ENCODE results near the gene HDGFL3.
"Not testable (repeated sequence)": the region's sequence is repeated elsewhere in the genome, so short reads cannot be mapped to it uniquely, and the experiment has no call there.

Gene HDGFL3

GRCh38 chr15:83230242-83230641, 22.6 kb upstream of the HDGFL3 start:
- Mint-ChIP-seq H3K27me3 (ENCODE audit: low read depth) (no peaks in the 10 kb centered on the region), H3K4me3 (no peak overlapping the region), H3K36me3 (ENCODE audit: low read depth) (peaks cover 5% of the 10 kb centered on the region), H3K4me1 (no peaks in the 10 kb centered on the region), H3K27ac (no peak overlapping the region), H3K9me3 (peaks cover 10% of the 10 kb centered on the region)
- TF ChIP-seq CTCF (IDR thresholded peaks at IDR 0.05; ENCODE audit: unreplicated experiment in 3 of 3): no peak

- Mint-ChIP-seq H3K4me1 (no peaks in the 10 kb centered on the region), H3K36me3 (ENCODE audit: low read depth) (peaks cover 20% of the 10 kb centered on the region), H3K27ac (no peak overlapping the region), H3K4me3 (no peak overlapping the region), H3K9me3 (peaks cover 42% of the 10 kb centered on the region), H3K27me3 (ENCODE audit: low read depth) (no peaks in the 10 kb centered on the region)
- TF ChIP-seq CTCF (IDR thresholded peaks at IDR 0.05; ENCODE audit: unreplicated experiment in 3 of 3): no peak
Observed at GRCh38 chr15:83225449-83225848, 17.8 kb upstream of the HDGFL3 start.

- H3K27ac Mint-ChIP-seq; H3K27me3 Mint-ChIP-seq (ENCODE audit: low read depth); H3K4me3 Mint-ChIP-seq; H3K4me1 Mint-ChIP-seq: not testable (repeated sequence)
- Mint-ChIP-seq H3K9me3 (peaks cover 56% of the 10 kb centered on the region), H3K36me3 (ENCODE audit: low read depth) (peaks cover 34% of the 10 kb centered on the region)
Observed at GRCh38 chr15:83221781-83222180, 14.2 kb upstream of the HDGFL3 start.

GRCh38 chr15:83219026-83219425, 11.4 kb upstream of the HDGFL3 start:
- Mint-ChIP-seq H3K4me1 (no peaks in the 10 kb centered on the region), H3K27ac (no peak overlapping the region), H3K36me3 (ENCODE audit: low read depth) (peaks cover 41% of the 10 kb centered on the region), H3K9me3 (peaks cover 44% of the 10 kb centered on the region), H3K4me3 (no peak overlapping the region), H3K27me3 (ENCODE audit: low read depth) (no peaks in the 10 kb centered on the region)
- no peak for TF ChIP-seq CTCF (IDR thresholded peaks at IDR 0.05; ENCODE audit: unreplicated experiment in 3 of 3)

- Mint-ChIP-seq H3K9me3 (peaks cover 21% of the 10 kb centered on the region), H3K27me3 (ENCODE audit: low read depth) (no peaks in the 10 kb centered on the region), H3K36me3 (ENCODE audit: low read depth) (peaks cover 25% of the 10 kb centered on the region), H3K27ac (no peak overlapping the region), H3K4me1 (no peaks in the 10 kb centered on the region), H3K4me3 (no peak overlapping the region)
- no peak for TF ChIP-seq CTCF (IDR thresholded peaks at IDR 0.05; ENCODE audit: unreplicated experiment in 3 of 3)
Observed at GRCh38 chr15:83215306-83215705, 7.7 kb upstream of the HDGFL3 start.

- peaks cover 3% of the 10 kb centered on the region for H3K9me3 Mint-ChIP-seq
- H3K27me3 Mint-ChIP-seq (ENCODE audit: low read depth): no peaks in the 10 kb centered on the region
- H3K27ac Mint-ChIP-seq: no peak overlapping the region
- H3K4me3 Mint-ChIP-seq: no peak overlapping the region
- no peak for TF ChIP-seq CTCF (IDR thresholded peaks at IDR 0.05; ENCODE audit: unreplicated experiment in 3 of 3)
- H3K4me1 Mint-ChIP-seq: peaks cover 10% of the 10 kb centered on the region
- H3K36me3 Mint-ChIP-seq (ENCODE audit: low read depth): peaks cover 9% of the 10 kb centered on the region
Observed at GRCh38 chr15:83210619-83211018, 3.0 kb upstream of the HDGFL3 start.
